Panc1 (cell line): ENCODE results near the gene SELENOT.

ENCODE experiments used
- CTCF ChIP-seq: fragments of 450-650 bp; IDR thresholded peaks from 2 replicates; pipeline ENCODE4 v1.5.1; 2017; ENCODE audit warnings: mild to moderate bottlenecking
- POLR2AphosphoS5 ChIP-seq: IDR thresholded peaks from 2 replicates; pipeline ENCODE4 v1.6.1; 2012; ENCODE audit warnings: mild to moderate bottlenecking, low read depth, low read length, moderate library complexity
- REST ChIP-seq, 2 experiments: IDR thresholded peaks; 2 replicates each; pipeline ENCODE4 v1.6.1; 2011 to 2012; ENCODE audit warnings: low read depth in 2 of 2, control low read depth in 1 of 2, low read length in 1 of 2, mild to moderate bottlenecking in 1 of 2, moderate library complexity in 1 of 2; ENCODE audit not compliant: insufficient read depth in 1 of 2
- TCF7L2 ChIP-seq: IDR thresholded peaks from 2 replicates; pipeline ENCODE4 v1.6.1; 2011; ENCODE audit warnings: mild to moderate bottlenecking, low read depth, low read length, inconsistent platforms

GRCh38 chr3:150583028-150583427 lies 20.1 kb upstream of the SELENOT start:
- TF ChIP-seq CTCF (no peak), REST (IDR thresholded peaks at IDR 0.05; ENCODE audit: insufficient read depth in 1 of 2, low read depth in 2 of 2, low read length in 1 of 2) (no peak), TCF7L2 (no peak), POLR2AphosphoS5 (no peak)
